Measurements from ENCODE around the gene IGFBP6.

DNA sequence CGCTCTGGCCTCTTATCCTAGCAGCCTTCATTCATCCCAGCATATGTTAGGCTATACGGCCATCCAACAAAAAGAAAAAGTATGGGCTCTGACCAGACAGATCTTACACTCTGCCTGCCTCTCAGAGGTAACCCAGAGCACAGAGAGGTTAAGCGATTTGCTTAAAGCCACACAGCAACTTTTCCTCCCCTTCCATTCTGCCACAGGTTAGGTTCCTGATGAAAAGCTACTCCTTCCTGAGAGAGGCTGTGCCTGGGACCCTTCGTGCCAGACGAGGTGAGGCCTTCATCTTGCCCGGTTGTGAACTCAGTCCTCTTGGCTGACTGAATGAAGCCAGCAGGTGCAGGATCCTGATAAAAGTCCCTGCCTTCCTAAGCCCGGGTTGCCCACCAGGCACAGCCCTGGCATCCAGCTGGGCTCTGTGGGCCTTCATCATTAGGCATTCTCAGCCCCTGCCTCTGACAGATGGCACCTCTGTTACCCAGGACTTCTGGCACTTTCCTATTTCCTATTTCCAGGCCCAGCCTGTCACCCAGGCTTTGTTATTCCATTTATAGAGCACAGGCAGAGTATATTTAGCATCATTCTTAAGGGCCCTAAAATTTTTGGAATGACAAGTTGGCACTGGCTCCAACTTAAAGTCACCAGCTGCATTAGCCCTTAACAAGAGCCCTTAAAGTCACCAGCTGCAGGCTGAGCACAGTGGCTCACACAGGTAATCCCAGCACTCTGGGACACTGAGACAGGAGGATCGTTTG is 18.6 kb downstream of the IGFBP6 start:
- TF ChIP-seq, protein P1, sequence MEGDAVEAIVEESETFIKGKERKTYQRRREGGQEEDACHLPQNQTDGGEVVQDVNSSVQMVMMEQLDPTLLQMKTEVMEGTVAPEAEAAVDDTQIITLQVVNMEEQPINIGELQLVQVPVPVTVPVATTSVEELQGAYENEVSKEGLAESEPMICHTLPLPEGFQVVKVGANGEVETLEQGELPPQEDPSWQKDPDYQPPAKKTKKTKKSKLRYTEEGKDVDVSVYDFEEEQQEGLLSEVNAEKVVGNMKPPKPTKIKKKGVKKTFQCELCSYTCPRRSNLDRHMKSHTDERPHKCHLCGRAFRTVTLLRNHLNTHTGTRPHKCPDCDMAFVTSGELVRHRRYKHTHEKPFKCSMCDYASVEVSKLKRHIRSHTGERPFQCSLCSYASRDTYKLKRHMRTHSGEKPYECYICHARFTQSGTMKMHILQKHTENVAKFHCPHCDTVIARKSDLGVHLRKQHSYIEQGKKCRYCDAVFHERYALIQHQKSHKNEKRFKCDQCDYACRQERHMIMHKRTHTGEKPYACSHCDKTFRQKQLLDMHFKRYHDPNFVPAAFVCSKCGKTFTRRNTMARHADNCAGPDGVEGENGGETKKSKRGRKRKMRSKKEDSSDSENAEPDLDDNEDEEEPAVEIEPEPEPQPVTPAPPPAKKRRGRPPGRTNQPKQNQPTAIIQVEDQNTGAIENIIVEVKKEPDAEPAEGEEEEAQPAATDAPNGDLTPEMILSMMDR (IDR thresholded peaks at IDR 0.05), result no peak
- no peak for TF ChIP-seq POLR2AphosphoS5 (IDR thresholded peaks at IDR 0.05)

All from breast epithelium (tissue), 3 donors.